ENCODE data around the gene NEMP1. TPM values are rescaled to one million over a fixed set of nuclear protein-coding genes. Genes with fewer than 3 reads are reported as not detected.

NEMP1 gene
- total RNA-seq, 1 experiment from 2014 or later: 16.4 TPM

- TF ChIP-seq EZH2 (IDR thresholded peaks at IDR 0.05; ENCODE audit: low read length, unreplicated experiment) (no peak), EZH2phosphoT487 (IDR thresholded peaks at IDR 0.05; ENCODE audit: borderline replicate concordance, low read length) (no peak)
- TF ChIP-seq, protein P1, sequence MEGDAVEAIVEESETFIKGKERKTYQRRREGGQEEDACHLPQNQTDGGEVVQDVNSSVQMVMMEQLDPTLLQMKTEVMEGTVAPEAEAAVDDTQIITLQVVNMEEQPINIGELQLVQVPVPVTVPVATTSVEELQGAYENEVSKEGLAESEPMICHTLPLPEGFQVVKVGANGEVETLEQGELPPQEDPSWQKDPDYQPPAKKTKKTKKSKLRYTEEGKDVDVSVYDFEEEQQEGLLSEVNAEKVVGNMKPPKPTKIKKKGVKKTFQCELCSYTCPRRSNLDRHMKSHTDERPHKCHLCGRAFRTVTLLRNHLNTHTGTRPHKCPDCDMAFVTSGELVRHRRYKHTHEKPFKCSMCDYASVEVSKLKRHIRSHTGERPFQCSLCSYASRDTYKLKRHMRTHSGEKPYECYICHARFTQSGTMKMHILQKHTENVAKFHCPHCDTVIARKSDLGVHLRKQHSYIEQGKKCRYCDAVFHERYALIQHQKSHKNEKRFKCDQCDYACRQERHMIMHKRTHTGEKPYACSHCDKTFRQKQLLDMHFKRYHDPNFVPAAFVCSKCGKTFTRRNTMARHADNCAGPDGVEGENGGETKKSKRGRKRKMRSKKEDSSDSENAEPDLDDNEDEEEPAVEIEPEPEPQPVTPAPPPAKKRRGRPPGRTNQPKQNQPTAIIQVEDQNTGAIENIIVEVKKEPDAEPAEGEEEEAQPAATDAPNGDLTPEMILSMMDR (conservative IDR thresholded peaks at IDR 0.05; ENCODE audit: low read depth, low read length): no peak
- no peaks in the 10 kb centered on the region for H3K36me3 ChIP-seq (ENCODE audit: low read depth, low read length)
- intact Hi-C loops (cut with micrococcal nuclease): no loop called here
Observed at GRCh38 chr12:57106021-57106708, 27.6 kb upstream of the NEMP1 start.

DNA sequence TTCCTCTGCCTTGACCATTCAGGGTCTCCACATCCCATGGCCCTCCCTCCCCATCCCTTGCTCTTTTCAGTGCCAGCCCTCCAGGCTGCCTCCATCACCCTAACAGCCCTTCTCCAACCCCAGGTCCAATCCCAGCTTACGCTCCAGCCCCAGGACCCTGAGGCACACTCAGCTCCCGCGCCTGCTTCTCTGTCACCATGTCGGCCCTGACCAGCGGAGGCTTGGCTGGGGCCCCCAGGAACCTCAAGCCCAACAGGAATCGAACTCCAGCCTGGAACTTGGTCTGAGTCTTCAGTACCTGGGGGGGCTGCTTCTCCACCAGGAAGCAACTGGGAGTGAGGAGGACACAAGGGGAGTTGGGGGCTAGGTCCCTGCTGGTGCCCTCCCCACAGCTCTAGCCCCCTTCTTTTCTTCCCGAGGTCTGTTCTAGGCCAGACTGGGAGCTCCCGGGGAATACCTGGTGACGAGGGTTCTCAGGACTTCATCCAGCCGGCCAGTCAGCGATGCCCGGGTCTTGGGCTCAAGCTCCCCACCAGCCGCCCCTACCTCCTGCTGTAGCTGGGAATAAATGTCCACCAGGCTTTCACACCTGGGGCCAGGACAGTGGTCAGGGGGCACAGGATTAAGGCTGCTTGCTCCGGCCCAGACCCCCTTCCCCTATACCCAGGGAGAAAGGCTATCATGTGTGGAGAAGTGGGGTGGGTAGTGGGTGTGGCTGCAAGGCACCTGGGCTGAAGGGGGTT lies 26.6 kb upstream of the NEMP1 start:
- Histone ChIP-seq H3K4me3 (ENCODE audit: low read length) (no peak overlapping the region), H4K20me1 (ENCODE audit: low read length) (no peaks in the 10 kb centered on the region), H3K9me2 (replicated peaks; ENCODE audit: low read length) (no peaks in the 10 kb centered on the region), H3K9me3 (ENCODE audit: low read length) (no peaks in the 10 kb centered on the region), H3K27me3 (ENCODE audit: low read length) (no peaks in the 10 kb centered on the region), H3K4me2 (ENCODE audit: low read length) (no peak overlapping the region), H3K27ac (ENCODE audit: low read length) (no peak overlapping the region), H3K4me1 (ENCODE audit: insufficient read depth, low read length) (peaks cover 15% of the 10 kb centered on the region), H3K9ac (ENCODE audit: low read length) (no peak overlapping the region), H2AFZ (ENCODE audit: low read length) (no peak overlapping the region), H3K79me2 (ENCODE audit: low read length) (no peaks in the 10 kb centered on the region), H3F3A (ENCODE audit: low read length, unreplicated experiment) (no peaks in the 10 kb centered on the region), H3K36me3 (ENCODE audit: low read depth, low read length) (no peaks in the 10 kb centered on the region)
- TF ChIP-seq, protein P1 (conservative IDR thresholded peaks at IDR 0.05; ENCODE audit: low read depth, low read length): no peak
- TF ChIP-seq EZH2 (IDR thresholded peaks at IDR 0.05; ENCODE audit: low read length, unreplicated experiment) (no peak), EZH2phosphoT487 (IDR thresholded peaks at IDR 0.05; ENCODE audit: borderline replicate concordance, low read length) (no peak)
- intact Hi-C loops (cut with micrococcal nuclease): no loop called here
- no peak for ATAC-seq
- POLR2A ChIA-PET (ENCODE audit: unreplicated experiment): no interaction called here
- DNase-seq: no peak
- no TSS peak for BruUV-seq (replicated peaks)
- CTCF ChIA-PET: no interaction called here

More at GRCh38 chr12:57106021-57106708, 27.6 kb upstream of the NEMP1 start:
- no TSS peak for BruUV-seq (replicated peaks)
- H3K27me3 ChIP-seq (ENCODE audit: low read length): no peaks in the 10 kb centered on the region
- ChIA-PET CTCF (no interaction called here), POLR2A (ENCODE audit: unreplicated experiment) (no interaction called here)
- H3K79me2 ChIP-seq (ENCODE audit: low read length): no peaks in the 10 kb centered on the region
- no peak overlapping the region for H2AFZ ChIP-seq (ENCODE audit: low read length)
- ATAC-seq (no peak), DNase-seq (no peak)
- no peaks in the 10 kb centered on the region for H3F3A ChIP-seq (ENCODE audit: low read length, unreplicated experiment)
- no peak overlapping the region for H3K27ac ChIP-seq (ENCODE audit: low read length)
- H3K9me2 ChIP-seq (replicated peaks; ENCODE audit: low read length): no peaks in the 10 kb centered on the region
- no peak overlapping the region for H3K4me2 ChIP-seq (ENCODE audit: low read length)
- peaks cover 25% of the 10 kb centered on the region for H3K4me1 ChIP-seq (ENCODE audit: insufficient read depth, low read length)
- no peak overlapping the region for H3K4me3 ChIP-seq (ENCODE audit: low read length)
- H3K9ac ChIP-seq (ENCODE audit: low read length): no peak overlapping the region
- no peaks in the 10 kb centered on the region for H4K20me1 ChIP-seq (ENCODE audit: low read length)
- H3K9me3 ChIP-seq (ENCODE audit: low read length): no peaks in the 10 kb centered on the region
